Stimulated activated CD4-positive, alpha-beta T cell treated with anti-CD3 and anti-CD28 coated beads, Interleukin-1b, Interleukin-23, amount 100 ng/mL, for 4 hours (primary cell): Measurements from ENCODE around the gene LEF1.

ENCODE experiments used
- DNase-seq, 2 donors: peaks; one replicate each; pipeline ENCODE4 v3.0.0-alpha.2; 2020; ENCODE audit warnings: low read depth in 2 of 2

LEF1 gene

DNA sequence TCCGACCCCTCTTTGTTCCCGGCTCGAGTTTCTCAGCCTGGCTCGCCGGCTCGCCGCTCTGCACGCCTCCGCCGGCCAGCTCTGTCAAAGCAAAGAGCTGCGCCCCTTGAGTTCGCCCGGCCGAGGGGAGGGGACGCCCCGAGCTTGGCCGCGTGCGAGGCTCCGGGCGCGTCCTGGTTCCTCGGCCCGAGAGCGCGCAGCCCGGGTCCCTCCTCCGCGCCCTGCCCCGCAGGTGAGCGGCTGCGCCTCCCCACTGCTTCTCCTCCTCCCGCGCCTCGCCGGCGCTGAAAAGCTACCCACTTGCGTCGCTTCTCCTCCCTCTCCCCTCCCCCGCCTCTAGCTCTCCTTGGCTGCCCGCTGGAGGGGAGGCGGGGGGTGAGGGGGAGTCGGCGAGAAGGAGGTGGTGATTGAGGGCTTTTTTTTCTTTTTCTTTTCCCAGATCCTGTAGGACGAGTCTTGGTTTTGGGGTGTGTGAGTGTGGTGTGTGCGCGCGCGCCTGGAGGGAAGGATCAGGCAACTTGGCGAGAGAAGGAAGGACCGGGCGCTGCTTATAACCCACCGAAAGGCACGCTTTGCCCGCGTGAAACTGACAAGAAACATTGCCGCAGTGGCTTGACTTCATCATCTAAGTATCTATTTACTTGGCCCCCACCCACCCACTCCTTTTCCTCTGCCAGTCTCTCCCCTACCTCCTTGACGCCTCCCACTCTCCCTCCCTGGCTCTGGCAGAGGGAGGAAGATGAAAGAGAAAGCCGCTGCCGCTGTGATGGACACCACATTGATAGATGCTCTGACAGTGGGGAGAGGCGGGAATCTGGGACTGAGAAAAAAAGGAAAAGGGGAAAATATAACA, at the start of gene LEF1:
Gene LEF1, minus strand, starts transcription at position 262 of the 853 bp plus-strand sequence. CDS start 1,165 bp downstream, outside the sequence.
- peak; percentile 60 to 68 for DNase-seq

DNA sequence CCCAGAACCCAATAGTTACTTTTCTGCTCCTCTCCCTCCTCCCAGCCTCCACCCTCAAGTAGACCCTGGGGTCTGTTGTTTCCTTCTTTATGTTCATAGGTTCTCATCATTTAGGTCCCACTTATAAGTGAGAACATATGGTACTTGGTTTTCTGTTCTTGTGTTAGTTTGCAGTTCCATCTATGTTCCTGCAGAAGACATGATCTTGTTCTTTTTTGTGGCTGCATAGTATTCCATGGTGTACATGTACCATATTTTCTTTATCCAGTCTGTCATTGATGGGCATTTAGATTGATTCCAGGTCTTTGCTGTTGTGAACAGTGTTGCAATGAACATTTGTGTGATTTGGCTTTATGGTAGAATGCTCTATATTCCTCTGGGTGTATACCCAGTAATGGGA, 47.8 kb upstream of the LEF1 start:
- DNase-seq, result no peak

DNA sequence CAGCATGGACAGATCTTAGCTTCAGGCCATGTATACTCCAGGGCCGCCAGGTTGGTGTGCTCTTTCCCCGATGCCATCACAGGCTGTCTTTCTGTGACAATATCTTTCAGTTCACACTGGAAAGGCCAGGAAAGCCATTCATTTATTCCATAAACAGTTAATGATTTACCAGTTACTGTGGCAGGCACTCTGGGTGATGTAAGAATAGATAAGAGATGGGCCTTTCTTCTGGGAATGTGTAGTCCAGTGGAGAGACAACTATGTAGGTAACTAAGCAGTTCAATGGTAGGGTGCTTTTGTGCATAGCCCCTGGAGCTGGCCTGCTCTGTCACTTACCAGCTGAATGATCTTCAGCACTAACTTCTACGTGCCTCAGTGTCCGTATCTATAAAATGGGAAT, 46.3 kb upstream of the LEF1 start:
- no peak for DNase-seq

- DNase-seq, result no peak
These were observed 45.0 kb upstream of the LEF1 start for GRCh38 chr4:108213723-108214122.

GRCh38 chr4:108213308-108213707, 44.6 kb upstream of the LEF1 start:
- no peak for DNase-seq

DNA sequence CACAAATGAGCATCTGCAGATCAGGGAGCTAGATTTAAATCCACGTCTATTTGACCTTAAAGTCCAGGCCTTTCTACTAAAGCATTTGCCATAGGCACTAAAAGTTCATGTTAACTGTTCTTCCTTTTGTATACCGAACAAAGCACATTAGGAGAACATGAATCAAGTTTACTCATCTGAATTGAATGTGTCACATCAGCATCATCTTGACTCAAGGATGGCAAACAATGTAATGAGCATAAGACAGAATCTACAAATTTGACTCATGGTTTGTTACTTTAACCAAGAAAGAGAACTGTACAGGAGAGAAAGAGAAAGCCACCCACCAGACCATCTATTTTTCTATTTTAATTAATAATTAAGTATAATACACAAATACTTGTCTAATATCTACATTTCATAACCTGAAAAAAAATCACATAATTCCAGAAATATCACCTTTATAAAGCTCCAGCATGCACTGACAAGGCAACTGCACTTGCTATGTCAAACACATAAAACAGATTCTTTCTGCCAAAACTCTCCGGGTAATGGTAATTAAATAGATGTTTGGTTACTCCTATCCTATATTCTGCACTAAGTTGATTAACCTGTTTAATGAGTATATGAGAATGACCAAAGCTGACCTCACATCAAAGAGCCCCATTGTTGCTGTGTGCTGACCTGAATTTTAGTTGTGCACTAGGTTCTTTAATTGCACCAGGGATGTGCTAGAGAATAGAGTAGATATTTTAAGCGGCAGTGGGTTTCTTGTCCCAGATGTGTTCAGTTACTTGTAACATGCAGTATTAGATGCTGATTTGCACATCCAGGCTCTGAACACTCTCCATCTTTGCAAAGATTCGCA, 42.5 kb upstream of the LEF1 start:
- no peak for DNase-seq

DNA sequence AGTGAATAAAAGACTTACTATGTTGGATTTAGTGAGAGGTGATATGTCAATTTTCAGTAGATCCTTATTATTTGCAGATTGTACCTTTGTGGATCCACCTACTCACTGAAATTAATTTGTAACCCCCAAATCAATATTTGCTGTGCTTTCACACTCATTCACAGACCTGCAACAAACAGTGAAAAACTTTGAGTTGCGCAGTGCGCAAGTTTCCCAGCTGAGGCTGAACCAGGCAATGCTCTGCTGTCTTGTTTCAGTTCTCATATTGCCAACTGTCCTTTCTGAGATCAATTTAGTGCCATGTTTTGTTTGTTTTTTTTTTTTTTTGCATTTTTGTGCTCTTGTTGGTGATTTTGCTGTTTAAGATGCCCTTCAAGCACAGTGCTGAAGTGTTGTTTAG, 40.8 kb upstream of the LEF1 start:
- no peak for DNase-seq

GRCh38 chr4:108205859-108206258, 37.1 kb upstream of the LEF1 start:
- no peak for DNase-seq

DNA sequence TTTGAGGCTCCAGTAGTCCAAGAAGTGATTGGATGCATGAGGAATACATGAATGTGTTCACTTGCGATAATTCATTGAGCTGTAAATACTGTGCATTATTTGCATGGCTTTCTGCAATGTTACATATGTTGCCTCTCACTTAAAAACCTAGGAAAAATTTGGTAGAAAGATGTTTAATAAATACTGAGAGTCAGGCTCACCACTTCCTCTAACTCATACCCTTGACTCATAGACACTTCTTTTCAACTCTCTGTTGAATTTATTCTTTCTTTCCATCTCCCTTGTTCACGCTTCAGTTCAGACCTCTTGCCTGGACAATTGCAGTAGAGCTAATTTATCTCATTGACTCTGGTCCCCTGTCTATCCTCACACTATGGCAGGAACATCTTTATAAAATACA, 35.8 kb upstream of the LEF1 start:
- DNase-seq, result no peak

- no peak for DNase-seq
These were observed 34.6 kb upstream of the LEF1 start for GRCh38 chr4:108203377-108203776.

GRCh38 chr4:108201774-108202173, 33.0 kb upstream of the LEF1 start:
- DNase-seq, result no peak

- no peak for DNase-seq
These were observed 31.1 kb upstream of the LEF1 start for GRCh38 chr4:108199881-108200280.

DNA sequence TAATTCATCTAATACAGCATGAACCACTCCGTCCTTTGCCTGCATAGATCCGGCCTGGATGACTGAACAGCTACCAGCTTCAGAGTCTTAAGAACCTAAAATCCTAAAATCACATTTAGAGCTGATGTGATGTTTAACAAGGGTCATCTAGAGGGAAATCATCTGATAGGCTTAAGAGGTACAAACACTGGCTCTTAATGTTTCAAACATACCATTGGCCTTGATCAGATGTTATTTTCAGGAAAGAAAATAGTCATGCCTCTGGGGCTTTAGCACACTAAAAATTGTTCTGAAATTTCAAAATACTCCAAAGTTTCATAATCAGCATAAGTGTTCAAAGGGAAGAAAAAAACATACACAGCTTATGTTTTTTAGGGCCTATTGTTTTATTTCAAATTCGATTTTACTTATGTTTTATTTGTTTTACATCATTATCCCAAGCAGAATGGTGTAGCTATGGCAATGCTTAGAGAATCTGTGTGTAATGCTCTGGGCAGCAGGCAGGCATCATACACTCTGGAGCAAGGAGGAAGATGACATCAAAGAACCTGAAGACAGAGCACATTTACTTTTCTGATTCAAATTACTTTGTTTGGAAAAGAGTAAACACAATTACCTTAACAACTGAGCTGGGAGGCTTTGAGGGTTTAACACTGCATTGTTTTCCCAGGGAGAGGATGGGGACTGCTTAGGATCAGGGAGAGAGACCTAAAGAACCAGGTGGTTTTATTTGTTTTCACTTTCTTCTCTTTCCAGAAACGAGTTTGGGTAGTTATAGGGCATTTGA, 25.3 kb upstream of the LEF1 start:
- DNase-seq, result no peak

DNA sequence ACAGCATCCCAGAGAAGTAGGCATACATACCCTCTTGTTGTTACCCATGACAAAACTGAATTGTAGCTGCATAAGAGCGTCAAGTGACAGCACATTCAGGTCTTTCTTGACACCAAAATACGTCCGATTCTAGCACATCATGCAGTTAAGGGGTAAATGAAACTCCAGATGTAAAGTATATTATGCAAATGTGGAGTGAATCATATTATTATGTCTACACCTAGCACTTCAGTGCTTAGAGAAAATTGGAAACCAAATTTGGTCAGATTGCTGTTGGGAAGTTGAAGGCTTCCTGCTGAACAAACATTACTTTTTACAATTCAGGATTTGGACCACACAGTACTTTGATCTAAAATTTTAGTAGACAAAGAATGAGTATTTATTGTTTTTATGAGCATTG, 24.2 kb upstream of the LEF1 start:
- DNase-seq, result no peak

DNA sequence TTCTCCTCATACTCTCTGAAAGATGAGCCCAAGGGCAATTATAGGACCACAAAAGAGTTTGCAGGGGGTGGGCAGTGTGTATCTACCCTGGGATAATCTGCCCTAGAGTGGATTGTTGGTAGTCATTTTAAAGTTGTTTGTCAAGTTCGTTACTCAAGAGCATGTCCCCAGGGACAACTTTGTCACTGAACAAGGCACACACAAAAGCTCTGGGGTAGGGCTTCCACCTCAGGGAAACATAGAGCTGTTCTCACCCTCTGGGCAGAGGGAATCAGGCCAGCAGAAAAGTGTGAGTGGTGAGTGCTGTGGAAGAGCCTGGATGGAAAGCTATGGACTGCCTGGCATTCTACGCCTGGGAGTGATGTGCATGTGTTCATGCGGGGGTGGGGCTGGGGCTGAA, 23.3 kb upstream of the LEF1 start:
- DNase-seq, result no peak

GRCh38 chr4:108191269-108191914, 22.7 kb upstream of the LEF1 start:
- DNase-seq, result no peak

GRCh38 chr4:108188770-108189169, 20.0 kb upstream of the LEF1 start:
- no peak for DNase-seq

DNA sequence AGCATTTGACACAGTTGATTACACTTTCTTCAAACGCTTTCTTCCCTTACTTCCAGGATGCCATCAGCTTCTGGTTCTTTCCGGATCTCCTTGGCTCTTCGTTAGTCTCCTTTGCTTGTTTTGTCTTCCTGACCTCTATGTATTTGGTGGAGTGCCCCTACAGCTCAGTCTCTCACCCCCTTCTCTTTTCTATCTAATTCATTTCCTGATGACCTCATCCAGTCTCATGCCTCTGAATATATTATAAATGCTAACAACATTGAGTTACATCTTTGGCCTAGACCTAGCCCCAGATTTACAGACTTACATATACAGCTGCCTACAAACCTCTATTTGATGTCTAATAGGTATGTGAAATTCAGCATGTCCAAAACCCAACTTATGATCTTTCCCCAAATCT, 16.5 kb upstream of the LEF1 start:
- no peak for DNase-seq

DNA sequence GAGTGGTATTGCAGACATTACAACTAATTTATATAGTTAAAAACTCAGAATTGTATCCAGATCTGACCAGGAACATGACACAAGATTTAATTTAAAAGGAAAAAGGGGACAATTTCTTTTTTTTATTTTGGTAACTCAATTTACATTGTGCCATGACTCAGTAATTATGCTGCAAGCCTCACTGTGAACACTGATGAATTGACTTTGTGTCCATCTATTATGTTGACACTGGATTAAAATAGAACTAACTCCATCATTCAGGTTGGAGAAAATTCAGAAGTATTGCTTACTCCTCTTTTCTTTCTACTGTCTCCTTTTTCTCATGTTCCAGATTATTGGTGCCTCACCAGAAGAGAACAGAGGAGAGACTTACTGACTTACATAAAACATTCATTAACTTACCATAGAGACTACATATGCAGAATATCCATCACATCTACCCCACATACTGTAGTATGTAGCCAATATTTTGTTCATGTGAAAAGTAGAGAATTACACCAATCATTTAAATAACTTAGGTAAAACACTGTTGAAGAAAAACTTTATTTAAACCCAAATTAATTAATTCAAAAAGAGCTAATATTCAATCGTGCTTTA, 15.8 kb upstream of the LEF1 start:
- DNase-seq, result no peak

DNA sequence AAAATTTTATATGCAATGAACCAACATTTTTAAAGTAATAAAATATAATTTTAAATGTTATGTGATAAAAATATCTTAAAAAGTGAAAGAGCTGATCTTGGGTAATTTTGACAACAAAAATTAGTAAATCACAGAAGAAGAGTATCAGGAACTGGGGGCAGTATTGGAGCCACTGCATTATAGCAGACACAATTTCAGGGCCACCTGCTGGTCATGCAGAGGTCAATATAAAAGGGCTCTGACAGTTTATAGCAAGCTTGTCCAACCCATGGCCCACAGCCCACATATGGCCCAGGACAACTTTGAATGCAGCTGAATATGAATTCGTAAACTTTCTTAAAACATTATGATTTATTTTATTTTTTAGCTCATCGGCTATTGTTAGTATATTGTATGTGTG, 13.0 kb upstream of the LEF1 start:
- DNase-seq, result no peak

GRCh38 chr4:108180513-108180912, 11.8 kb upstream of the LEF1 start:
- no peak for DNase-seq
